Measurements from ENCODE around the gene PLA2R1. TPM values are rescaled to one million over a fixed set of nuclear protein-coding genes. Genes with fewer than 3 reads are reported as not detected.

The PLA2R1 gene
- polyA plus RNA-seq, 1 of the 3 experiments (the other 2 are of a cell fraction): not detected

DNA sequence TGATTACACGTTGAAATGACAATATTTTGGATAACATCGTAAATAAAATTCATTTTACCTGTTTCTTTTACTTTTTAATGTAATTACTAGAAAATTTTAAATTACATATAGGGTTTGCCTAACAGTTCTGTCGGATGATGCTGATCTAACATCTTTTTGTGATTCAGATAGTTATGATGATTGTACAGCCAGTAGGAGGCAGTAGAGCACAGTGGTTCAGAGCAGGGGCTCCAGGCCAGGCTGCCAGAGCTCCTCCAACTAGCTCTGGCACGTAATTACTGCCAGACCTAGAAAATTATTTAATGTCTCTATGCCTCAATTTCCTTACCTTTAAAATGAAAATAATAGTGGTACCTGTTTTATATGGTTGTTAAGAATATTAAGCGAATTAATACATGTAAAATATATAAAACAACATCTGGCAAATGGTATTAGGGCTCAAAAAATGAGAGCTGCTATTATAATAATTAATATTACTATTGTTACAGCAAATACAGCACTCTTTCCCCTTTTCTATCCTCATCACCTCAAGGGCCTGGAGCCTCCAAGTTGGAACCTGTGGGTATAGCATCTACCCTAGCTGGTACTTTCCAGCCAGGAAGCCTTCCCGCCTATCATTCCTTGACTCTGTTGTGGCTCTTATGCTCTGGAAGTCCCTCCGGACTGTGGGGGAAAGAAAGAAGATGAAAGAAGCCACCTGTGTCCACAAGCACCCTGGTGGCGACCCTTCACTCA lies 47.7 kb upstream of the PLA2R1 start:
- CTCF ChIA-PET: interaction anchor here (0.6 to 2.9 kb wide), 57 partner anchors 8 to 956 kb away, joined by 3 to 51 read pairs (median 4); no protein-coding TSS in a partner anchor
- Histone ChIP-seq H3K9ac (no peak overlapping the region), H3K4me3 (ENCODE audit: low read depth in 2 of 2, low read length in 1 of 2) (no peak overlapping the region; a peak in 1 of 4 replicates), H3K9me2 (no peaks in the 10 kb centered on the region), H3K4me2 (no peak overlapping the region), H3K4me1 (ENCODE audit: control insufficient read depth in 1 of 2, insufficient read depth in 2 of 2, low read depth in 1 of 2, low read length in 1 of 2) (peaks cover 5 to 7% of the 10 kb centered on the region in 2 experiments; a peak in 2 of 4 replicates), H3K27ac (ENCODE audit: low read depth in 2 of 2, low read length in 1 of 2) (peak overlapping the region in 1 of 2 experiments; percentile 58; a peak in 1 of 4 replicates), H3K36me3 (replicated peaks in 1 of 2; ENCODE audit: control insufficient read depth in 1 of 2, insufficient read depth in 2 of 2, low read length in 1 of 2) (no peaks in the 10 kb centered on the region), H2AFZ (ENCODE audit: low read depth) (peak overlapping the region; percentile 32; the same call in 1 of the 2 replicates), H3K27me3 (ENCODE audit: insufficient read depth) (no peaks in the 10 kb centered on the region), H3K9me3 (no peaks in the 10 kb centered on the region), H4K20me1 (ENCODE audit: insufficient read depth) (no peaks in the 10 kb centered on the region), H3F3A (replicated peaks; ENCODE audit: insufficient read depth) (no peaks in the 10 kb centered on the region), H3K79me2 (ENCODE audit: insufficient read depth) (no peaks in the 10 kb centered on the region)
- peak; percentile 71 for DNase-seq
- TF ChIP-seq RFX5 (IDR thresholded peaks at IDR 0.05; ENCODE audit: low read length) (no peak), EP300 (IDR thresholded peaks at IDR 0.05; ENCODE audit: borderline replicate concordance in 1 of 2, low read depth in 1 of 2, low read length in 1 of 2) (peak in 1 of 2 experiments; percentile 44; a peak in 3 of 4 replicates), RAD21 (IDR thresholded peaks at IDR 0.05; ENCODE audit: low read length) (peak; percentile 99), FOXJ3 (CRISPR knock-in tag; IDR thresholded peaks at IDR 0.05) (no peak), RXRA (IDR thresholded peaks at IDR 0.05; ENCODE audit: borderline replicate concordance, low read depth) (no peak), NFIC (IDR thresholded peaks at IDR 0.05; ENCODE audit: borderline replicate concordance) (peak; percentile 20; the same call in 1 of the 2 replicates), JUND (IDR thresholded peaks at IDR 0.05) (no peak), MEF2A (IDR thresholded peaks at IDR 0.05; ENCODE audit: borderline replicate concordance, low read depth) (no peak), FOXM1 (IDR thresholded peaks at IDR 0.05; ENCODE audit: low read depth) (no peak), POLR2AphosphoS5 (IDR thresholded peaks at IDR 0.05; ENCODE audit: low read depth, low read length) (no peak), TEAD4 (IDR thresholded peaks at IDR 0.05; ENCODE audit: borderline replicate concordance, insufficient read depth) (no peak), RCOR1 (IDR thresholded peaks at IDR 0.05; ENCODE audit: low read length) (peak; percentile 33; the same call in 1 of the 2 replicates), TCF12 (IDR thresholded peaks at IDR 0.05) (peak; percentile 61), MXI1 (IDR thresholded peaks at IDR 0.05; ENCODE audit: low read depth, low read length) (0 out of 2 replicates have a peak, but pooled peaks have one; percentile 24), GATA2 (CRISPR knock-in tag; IDR thresholded peaks at IDR 0.05) (no peak), CHD2 (IDR thresholded peaks at IDR 0.05; ENCODE audit: low read length, partially characterized antibody) (peak; percentile 55), SMC3 (IDR thresholded peaks at IDR 0.05; ENCODE audit: low read depth, low read length) (peak; percentile 91), NRF1 (IDR thresholded peaks at IDR 0.05; ENCODE audit: low read depth, low read length) (no peak), GABPA (IDR thresholded peaks at IDR 0.05; ENCODE audit: low read depth) (no peak)
- TF ChIP-seq, protein P1, sequence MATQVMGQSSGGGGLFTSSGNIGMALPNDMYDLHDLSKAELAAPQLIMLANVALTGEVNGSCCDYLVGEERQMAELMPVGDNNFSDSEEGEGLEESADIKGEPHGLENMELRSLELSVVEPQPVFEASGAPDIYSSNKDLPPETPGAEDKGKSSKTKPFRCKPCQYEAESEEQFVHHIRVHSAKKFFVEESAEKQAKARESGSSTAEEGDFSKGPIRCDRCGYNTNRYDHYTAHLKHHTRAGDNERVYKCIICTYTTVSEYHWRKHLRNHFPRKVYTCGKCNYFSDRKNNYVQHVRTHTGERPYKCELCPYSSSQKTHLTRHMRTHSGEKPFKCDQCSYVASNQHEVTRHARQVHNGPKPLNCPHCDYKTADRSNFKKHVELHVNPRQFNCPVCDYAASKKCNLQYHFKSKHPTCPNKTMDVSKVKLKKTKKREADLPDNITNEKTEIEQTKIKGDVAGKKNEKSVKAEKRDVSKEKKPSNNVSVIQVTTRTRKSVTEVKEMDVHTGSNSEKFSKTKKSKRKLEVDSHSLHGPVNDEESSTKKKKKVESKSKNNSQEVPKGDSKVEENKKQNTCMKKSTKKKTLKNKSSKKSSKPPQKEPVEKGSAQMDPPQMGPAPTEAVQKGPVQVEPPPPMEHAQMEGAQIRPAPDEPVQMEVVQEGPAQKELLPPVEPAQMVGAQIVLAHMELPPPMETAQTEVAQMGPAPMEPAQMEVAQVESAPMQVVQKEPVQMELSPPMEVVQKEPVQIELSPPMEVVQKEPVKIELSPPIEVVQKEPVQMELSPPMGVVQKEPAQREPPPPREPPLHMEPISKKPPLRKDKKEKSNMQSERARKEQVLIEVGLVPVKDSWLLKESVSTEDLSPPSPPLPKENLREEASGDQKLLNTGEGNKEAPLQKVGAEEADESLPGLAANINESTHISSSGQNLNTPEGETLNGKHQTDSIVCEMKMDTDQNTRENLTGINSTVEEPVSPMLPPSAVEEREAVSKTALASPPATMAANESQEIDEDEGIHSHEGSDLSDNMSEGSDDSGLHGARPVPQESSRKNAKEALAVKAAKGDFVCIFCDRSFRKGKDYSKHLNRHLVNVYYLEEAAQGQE (IDR thresholded peaks at IDR 0.05; ENCODE audit: low read depth, low read length): no peak
- TF ChIP-seq, protein P2, sequence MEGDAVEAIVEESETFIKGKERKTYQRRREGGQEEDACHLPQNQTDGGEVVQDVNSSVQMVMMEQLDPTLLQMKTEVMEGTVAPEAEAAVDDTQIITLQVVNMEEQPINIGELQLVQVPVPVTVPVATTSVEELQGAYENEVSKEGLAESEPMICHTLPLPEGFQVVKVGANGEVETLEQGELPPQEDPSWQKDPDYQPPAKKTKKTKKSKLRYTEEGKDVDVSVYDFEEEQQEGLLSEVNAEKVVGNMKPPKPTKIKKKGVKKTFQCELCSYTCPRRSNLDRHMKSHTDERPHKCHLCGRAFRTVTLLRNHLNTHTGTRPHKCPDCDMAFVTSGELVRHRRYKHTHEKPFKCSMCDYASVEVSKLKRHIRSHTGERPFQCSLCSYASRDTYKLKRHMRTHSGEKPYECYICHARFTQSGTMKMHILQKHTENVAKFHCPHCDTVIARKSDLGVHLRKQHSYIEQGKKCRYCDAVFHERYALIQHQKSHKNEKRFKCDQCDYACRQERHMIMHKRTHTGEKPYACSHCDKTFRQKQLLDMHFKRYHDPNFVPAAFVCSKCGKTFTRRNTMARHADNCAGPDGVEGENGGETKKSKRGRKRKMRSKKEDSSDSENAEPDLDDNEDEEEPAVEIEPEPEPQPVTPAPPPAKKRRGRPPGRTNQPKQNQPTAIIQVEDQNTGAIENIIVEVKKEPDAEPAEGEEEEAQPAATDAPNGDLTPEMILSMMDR (IDR thresholded peaks at IDR 0.05): peak; percentile 90
- TF ChIP-seq, protein P3, sequence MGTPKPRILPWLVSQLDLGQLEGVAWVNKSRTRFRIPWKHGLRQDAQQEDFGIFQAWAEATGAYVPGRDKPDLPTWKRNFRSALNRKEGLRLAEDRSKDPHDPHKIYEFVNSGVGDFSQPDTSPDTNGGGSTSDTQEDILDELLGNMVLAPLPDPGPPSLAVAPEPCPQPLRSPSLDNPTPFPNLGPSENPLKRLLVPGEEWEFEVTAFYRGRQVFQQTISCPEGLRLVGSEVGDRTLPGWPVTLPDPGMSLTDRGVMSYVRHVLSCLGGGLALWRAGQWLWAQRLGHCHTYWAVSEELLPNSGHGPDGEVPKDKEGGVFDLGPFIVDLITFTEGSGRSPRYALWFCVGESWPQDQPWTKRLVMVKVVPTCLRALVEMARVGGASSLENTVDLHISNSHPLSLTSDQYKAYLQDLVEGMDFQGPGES (IDR thresholded peaks at IDR 0.05; ENCODE audit: low read depth, low read length): no peak
- TF ChIP-seq, protein P4, sequence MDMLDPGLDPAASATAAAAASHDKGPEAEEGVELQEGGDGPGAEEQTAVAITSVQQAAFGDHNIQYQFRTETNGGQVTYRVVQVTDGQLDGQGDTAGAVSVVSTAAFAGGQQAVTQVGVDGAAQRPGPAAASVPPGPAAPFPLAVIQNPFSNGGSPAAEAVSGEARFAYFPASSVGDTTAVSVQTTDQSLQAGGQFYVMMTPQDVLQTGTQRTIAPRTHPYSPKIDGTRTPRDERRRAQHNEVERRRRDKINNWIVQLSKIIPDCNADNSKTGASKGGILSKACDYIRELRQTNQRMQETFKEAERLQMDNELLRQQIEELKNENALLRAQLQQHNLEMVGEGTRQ (IDR thresholded peaks at IDR 0.05; ENCODE audit: borderline replicate concordance, low read depth, low read length): no peak
- POLR2A ChIA-PET: no interaction called here
- 35% methylated on average over 8 of the region's 8 CpGs for WGBS (ENCODE audit: low lambda C conversion rate)

All from SK-N-SH (cell line).